ENCODE measurements around the gene RBM20.

DNA sequence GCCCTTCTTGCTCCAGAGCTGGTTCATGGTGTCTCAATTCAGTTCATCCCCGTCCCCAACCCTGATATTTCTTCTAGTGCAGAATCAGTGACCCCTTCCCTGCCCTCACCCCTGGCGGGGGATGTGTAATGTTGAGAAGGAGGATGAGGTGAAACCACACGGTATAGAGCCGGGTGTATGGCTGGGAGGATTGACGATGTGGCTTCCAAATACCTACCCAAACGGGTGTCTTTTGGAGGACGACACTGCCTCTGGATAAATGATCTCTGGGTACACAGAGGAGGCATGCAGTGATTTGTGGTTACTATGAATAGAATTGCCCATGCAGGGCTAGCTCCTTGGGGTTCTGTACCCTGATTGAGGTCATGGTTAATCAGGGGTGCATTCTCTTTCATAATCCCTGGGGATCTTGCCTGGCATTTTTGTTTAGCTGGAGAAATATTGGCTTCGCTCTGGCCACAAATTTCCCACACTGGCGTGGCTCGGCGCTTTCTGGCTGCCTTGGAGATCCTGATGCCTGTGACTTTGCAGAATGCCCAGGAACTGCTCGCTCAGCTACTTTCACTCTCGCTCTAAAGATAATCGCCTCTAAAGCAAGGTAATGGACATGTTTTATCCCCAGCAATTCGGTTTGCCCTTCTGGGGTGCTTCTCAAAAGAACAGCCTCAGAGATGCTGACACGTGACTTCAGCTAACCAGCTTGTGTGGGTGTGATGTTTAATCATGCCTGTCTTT is 89.2 kb downstream of the RBM20 start:
- TF ChIP-seq, protein P1, sequence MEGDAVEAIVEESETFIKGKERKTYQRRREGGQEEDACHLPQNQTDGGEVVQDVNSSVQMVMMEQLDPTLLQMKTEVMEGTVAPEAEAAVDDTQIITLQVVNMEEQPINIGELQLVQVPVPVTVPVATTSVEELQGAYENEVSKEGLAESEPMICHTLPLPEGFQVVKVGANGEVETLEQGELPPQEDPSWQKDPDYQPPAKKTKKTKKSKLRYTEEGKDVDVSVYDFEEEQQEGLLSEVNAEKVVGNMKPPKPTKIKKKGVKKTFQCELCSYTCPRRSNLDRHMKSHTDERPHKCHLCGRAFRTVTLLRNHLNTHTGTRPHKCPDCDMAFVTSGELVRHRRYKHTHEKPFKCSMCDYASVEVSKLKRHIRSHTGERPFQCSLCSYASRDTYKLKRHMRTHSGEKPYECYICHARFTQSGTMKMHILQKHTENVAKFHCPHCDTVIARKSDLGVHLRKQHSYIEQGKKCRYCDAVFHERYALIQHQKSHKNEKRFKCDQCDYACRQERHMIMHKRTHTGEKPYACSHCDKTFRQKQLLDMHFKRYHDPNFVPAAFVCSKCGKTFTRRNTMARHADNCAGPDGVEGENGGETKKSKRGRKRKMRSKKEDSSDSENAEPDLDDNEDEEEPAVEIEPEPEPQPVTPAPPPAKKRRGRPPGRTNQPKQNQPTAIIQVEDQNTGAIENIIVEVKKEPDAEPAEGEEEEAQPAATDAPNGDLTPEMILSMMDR (IDR thresholded peaks at IDR 0.05): no peak
- TF ChIP-seq EP300 (IDR thresholded peaks at IDR 0.05): no peak

Measured in sigmoid colon (tissue), 4 donors.